NB4 (cell line): ENCODE measurements around the gene FER.

Experiments used
- DNase-seq: peaks from one replicate; pipeline ENCODE4 v3.0.0; 2010; ENCODE audit warnings: low read depth
- H3K4me3 ChIP-seq: one replicate; pipeline ENCODE4 v1.5.1; 2011; ENCODE audit warnings: mild to moderate bottlenecking, low read depth, low read length, moderate library complexity
- MAX ChIP-seq: IDR thresholded peaks from 2 replicates; pipeline ENCODE4 v1.6.1; 2011; ENCODE audit warnings: low read depth, low read length
- MYC ChIP-seq: IDR thresholded peaks from 2 replicates; pipeline ENCODE4 v1.6.1; 2011; ENCODE audit warnings: low read depth, low read length
- POLR2A ChIP-seq: IDR thresholded peaks from 2 replicates; pipeline ENCODE4 v1.6.1; 2011; ENCODE audit warnings: mild to moderate bottlenecking; ENCODE audit not compliant: insufficient read length; ENCODE audit errors: extremely low read depth
- TF ChIP-seq, protein P1 (sequence below): IDR thresholded peaks from one replicate; pipeline ENCODE4 v1.5.1; 2012; ENCODE audit warnings: low read depth, low read length

FER gene

GRCh38 chr5:108814551-108814950 lies 66.9 kb downstream of the FER start:
- TF ChIP-seq POLR2A, result no peak
- TF ChIP-seq, protein P1, sequence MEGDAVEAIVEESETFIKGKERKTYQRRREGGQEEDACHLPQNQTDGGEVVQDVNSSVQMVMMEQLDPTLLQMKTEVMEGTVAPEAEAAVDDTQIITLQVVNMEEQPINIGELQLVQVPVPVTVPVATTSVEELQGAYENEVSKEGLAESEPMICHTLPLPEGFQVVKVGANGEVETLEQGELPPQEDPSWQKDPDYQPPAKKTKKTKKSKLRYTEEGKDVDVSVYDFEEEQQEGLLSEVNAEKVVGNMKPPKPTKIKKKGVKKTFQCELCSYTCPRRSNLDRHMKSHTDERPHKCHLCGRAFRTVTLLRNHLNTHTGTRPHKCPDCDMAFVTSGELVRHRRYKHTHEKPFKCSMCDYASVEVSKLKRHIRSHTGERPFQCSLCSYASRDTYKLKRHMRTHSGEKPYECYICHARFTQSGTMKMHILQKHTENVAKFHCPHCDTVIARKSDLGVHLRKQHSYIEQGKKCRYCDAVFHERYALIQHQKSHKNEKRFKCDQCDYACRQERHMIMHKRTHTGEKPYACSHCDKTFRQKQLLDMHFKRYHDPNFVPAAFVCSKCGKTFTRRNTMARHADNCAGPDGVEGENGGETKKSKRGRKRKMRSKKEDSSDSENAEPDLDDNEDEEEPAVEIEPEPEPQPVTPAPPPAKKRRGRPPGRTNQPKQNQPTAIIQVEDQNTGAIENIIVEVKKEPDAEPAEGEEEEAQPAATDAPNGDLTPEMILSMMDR, result no peak
- DNase-seq, result no peak
- H3K4me3 ChIP-seq, result no peak overlapping the region

DNA sequence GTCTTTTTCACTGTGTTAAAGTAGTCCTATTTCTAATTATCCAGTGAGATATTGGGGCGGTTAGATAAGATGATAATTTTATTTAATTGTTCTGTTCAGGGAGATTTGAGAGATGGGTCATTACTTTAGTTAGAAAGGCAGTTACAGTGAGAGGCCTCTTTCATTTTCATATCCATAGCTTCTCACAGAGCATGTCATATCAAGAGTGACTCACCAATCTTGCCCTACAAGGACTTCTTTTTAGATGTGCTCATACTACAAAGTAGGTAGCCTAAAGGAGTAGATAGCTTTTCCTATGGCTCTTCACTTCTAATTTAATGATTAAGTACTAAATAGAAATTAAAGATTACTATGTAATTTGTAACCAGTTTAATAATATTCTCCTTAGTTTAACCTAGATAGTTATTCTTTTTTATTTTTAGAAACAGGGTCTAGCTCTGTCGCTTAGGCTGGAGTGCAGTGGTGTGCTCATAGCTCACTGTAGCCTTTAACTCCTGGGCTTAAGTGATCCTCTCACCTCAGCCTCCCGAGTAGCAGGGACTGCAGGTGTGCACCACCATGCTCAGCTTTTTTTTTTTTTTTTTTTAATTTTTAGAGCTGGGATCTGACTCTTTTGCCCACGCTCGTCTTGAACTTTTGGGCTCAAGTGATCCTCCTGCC lies 71.0 kb downstream of the FER start:
- H3K4me3 ChIP-seq, result no peak overlapping the region
- TF ChIP-seq MAX (no peak), MYC (no peak), POLR2A (no peak)
- TF ChIP-seq, protein P1, result no peak
- DNase-seq, result peak; percentile 20

GRCh38 chr5:108820983-108821382 lies 73.3 kb downstream of the FER start:
- H3K4me3 ChIP-seq, result no peak overlapping the region
- no peak for DNase-seq
- TF ChIP-seq, protein P1, result no peak
- TF ChIP-seq POLR2A, result no peak
- TF ChIP-seq MAX, result no peak
- TF ChIP-seq MYC, result no peak

DNA sequence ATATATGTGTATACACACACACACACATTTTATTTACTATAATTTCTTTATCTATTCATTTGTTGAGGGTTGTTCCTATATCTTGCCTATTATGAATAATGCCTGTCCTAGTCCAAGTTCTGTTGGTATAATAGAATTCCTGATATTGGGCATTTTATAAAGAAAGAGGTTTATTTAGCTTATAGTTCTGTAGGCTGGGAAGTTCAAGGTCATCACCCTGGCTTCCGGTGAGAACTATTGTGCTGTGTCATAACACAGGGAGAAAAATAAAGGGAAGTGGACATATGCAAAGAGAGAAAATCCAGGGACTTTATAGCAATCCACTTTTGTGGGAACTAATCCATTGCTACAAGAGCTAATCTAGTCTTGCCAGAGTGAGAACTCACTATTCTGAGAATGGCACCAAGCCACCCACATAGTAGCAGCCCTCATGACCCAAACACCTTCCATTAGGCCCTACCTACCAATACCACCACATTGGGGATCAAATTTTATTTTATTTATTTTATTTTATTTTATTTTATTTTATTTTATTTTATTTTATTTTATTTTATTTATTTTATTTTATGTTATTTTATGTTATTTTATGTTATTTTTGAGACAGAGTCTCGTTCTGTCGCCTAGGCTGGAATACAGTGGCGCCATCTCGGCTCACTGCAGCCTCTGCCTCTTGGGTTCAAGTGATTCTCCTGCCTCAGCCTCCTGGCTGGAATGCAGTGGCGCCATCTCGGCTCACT lies 74.7 kb downstream of the FER start:
- TF ChIP-seq MYC (no peak), POLR2A (no peak), MAX (no peak)
- TF ChIP-seq, protein P1, result no peak
- no peak for DNase-seq
- H3K4me3 ChIP-seq, result no peak overlapping the region

DNA sequence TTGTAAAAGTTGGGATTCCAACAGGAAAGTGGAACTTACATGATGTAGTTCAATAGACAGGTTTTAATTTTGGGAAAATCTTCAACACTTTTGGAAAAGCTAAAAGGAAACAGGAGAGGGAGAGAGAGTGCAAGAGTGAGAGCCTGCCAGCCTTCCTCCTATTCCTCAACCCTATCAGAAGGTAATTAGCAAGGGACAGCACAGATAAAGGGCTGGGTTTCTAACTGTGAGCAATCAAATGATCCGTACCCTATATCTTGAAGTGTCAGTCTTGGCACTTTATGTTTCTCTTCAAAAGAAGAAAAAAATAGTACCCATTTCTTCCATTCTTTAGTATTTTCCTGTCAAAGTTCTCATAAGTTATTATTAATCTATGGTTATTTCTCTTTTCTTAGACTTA lies 79.4 kb downstream of the FER start:
- TF ChIP-seq MAX (no peak), POLR2A (no peak), MYC (no peak)
- TF ChIP-seq, protein P1, result no peak

More for the DNA sequence above, 79.4 kb downstream of the FER start:
- no peak overlapping the region for H3K4me3 ChIP-seq
- no peak for DNase-seq
